ENCODE data around the gene HIGD2B.
"Not testable (repeated sequence)": the region's sequence is repeated elsewhere in the genome, so short reads cannot be mapped to it uniquely, and the experiment has no call there.

The HIGD2B gene
- 0 to 0.26 (median 0.04) reads per million in 18 experiments for total RNA-seq

GRCh38 chr15:72685925-72686794 is at the start of gene HIGD2B, which contains the start of gene BBS4:
TSS of gene HIGD2B (minus strand) at chr15:72686182. CDS start at chr15:72676374, 9,808 bp downstream.
TSS of gene BBS4 (plus strand) at chr15:72686207. CDS start at chr15:72686228, 21 bp downstream.
- peak; percentile 93 to 95 for DNase-seq

- DNase-seq, result no peak
Measured at GRCh38 chr15:72735111-72735510, 49.1 kb upstream of the HIGD2B start.

GRCh38 chr15:72733941-72734738 is 48.2 kb upstream of the HIGD2B start:
- no peak for DNase-seq

GRCh38 chr15:72732516-72732915 is 46.5 kb upstream of the HIGD2B start:
- no peak for DNase-seq

GRCh38 chr15:72732086-72732485 is 46.1 kb upstream of the HIGD2B start:
- no peak for DNase-seq

- no peak for DNase-seq
Measured at GRCh38 chr15:72728821-72729220, 42.8 kb upstream of the HIGD2B start.

GRCh38 chr15:72728249-72728648 is 42.3 kb upstream of the HIGD2B start:
- not testable (repeated sequence) for DNase-seq

- no peak for DNase-seq
Measured at GRCh38 chr15:72727154-72727553, 41.2 kb upstream of the HIGD2B start.

GRCh38 chr15:72725851-72726250 is 39.9 kb upstream of the HIGD2B start:
- DNase-seq, result not testable (repeated sequence)

GRCh38 chr15:72725446-72725845 is 39.5 kb upstream of the HIGD2B start:
- no peak for DNase-seq

- no peak for DNase-seq
Measured at GRCh38 chr15:72724028-72724427, 38.0 kb upstream of the HIGD2B start.

GRCh38 chr15:72722071-72722696 is 36.2 kb upstream of the HIGD2B start:
- peak; percentile 62 to 73 for DNase-seq

- DNase-seq, result peak in 1 of 2 donors; percentile 2
Measured at GRCh38 chr15:72708551-72709303, 22.7 kb upstream of the HIGD2B start.

GRCh38 chr15:72706266-72706665 is 20.3 kb upstream of the HIGD2B start:
- no peak for DNase-seq

GRCh38 chr15:72700076-72700475 is 14.1 kb upstream of the HIGD2B start:
- no peak for DNase-seq

- DNase-seq, result no peak
Measured at GRCh38 chr15:72698938-72699337, 13.0 kb upstream of the HIGD2B start.

GRCh38 chr15:72690938-72691337 is 5.0 kb upstream of the HIGD2B start:
- no peak for DNase-seq

GRCh38 chr15:72688697-72689096 is 2.7 kb upstream of the HIGD2B start:
- DNase-seq, result no peak

GRCh38 chr15:72685301-72685924 is 569 bp downstream of the HIGD2B start:
- DNase-seq, result no peak

GRCh38 chr15:72682772-72683171 is 3.2 kb downstream of the HIGD2B start:
- DNase-seq, result no peak

- peak in 1 of 2 donors; percentile 1 for DNase-seq
Measured at GRCh38 chr15:72680931-72681330, 5.1 kb downstream of the HIGD2B start.

GRCh38 chr15:72676838-72677237 is 9.1 kb downstream of the HIGD2B start:
- DNase-seq, result no peak

All from inflammatory macrophage (primary cell).